H1 (cell line): Measurements from ENCODE around the gene CASP12. TPM values are rescaled to one million over a fixed set of nuclear protein-coding genes. Genes with fewer than 3 reads are reported as not detected.

Experiments used
- FOSL1 ChIP-seq: IDR thresholded peaks from 2 replicates; pipeline ENCODE4 v1.6.1; 2011; ENCODE audit warnings: mild to moderate bottlenecking, low read depth, low read length, moderate library complexity; ENCODE audit not compliant: insufficient read depth
- HDAC2 ChIP-seq, 2 experiments: fragments of 300-600 bp in 1 of 2; sonication (generic) in 1 of 2; IDR thresholded peaks; 2 replicates each; pipeline ENCODE4 v1.6.1; 2011 to 2012; ENCODE audit warnings: low read depth in 2 of 2, low read length in 2 of 2, mild to moderate bottlenecking in 2 of 2, moderate library complexity in 2 of 2, borderline replicate concordance in 1 of 2, inconsistent platforms in 1 of 2
- HDAC6 ChIP-seq: IDR thresholded peaks from one replicate; pipeline ENCODE4 v1.7.1; 2012; ENCODE audit warnings: low read depth, mild to moderate bottlenecking, inconsistent platforms, low read length, moderate library complexity
- SIRT6 ChIP-seq: IDR thresholded peaks from one replicate; pipeline ENCODE4 v1.7.1; 2012; ENCODE audit warnings: low read length, inconsistent platforms
- SRF ChIP-seq: IDR thresholded peaks from 2 replicates; pipeline ENCODE4 v1.6.1; 2011; ENCODE audit warnings: mild to moderate bottlenecking, low read depth, low read length, moderate library complexity
- polyA plus RNA-seq, 7 experiments: library from polyadenylated mRNA; depleted of rRNA in 3 of 7; stranded (reverse) in 5 of 7; unstranded in 2 of 7; fragments of >200 nt in 5 of 7; fragments of 200-250 nt in 2 of 7; gene quantifications; 1 replicate in 5 of 7; 2 replicates in 1 of 7; 4 replicates in 1 of 7; pipeline versions ENCODE4 v1.2.1 to v1.2.3, GENCODE V29; 2011 to 2013; ENCODE audit warnings: missing spikeins in 2 of 7, mixed read lengths in 2 of 7
- total RNA-seq: library from RNA; stranded (reverse); fragmentation: NEBNext Ultra II Directional; extraction: Animal tissue kit (Norgen Biotek cat#: 25700); gene quantifications from 2 replicates; pipeline ENCODE4 v1.2.1, GENCODE V29; 2021
- TF ChIP-seq, protein P1 (sequence below): IDR thresholded peaks from 2 replicates; pipeline ENCODE4 v1.6.1; 2012; ENCODE audit warnings: inconsistent platforms

Gene CASP12
- total and polyA plus RNA-seq, 2 of the 8 experiments (the other 6 are each of a cell fraction or from before 2014, with no cell fraction given) = not detected

DNA sequence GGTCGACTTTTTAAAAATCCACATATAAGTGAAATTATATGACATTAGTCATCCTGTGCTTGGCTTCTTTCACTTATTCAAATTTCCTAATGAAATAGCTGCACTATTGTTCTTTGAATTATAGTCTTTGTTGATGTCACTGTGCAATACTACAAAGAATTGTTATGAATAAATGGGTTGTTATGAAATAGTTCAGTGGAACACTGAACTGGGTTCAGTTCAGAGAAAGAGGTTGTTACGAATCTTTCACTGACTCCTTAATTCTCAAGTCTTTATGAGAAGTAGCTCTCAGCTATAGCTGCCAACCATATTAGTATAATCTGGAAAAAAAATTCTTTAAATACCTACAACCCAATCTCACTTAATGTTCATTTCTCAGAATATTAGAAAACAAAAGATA is 42.3 kb downstream of the CASP12 start (continued):
- TF ChIP-seq HDAC6 (no peak), SRF (no peak), FOSL1 (no peak), HDAC2 (IDR thresholded peaks at IDR 0.05; ENCODE audit: borderline replicate concordance in 1 of 2, low read depth in 2 of 2, low read length in 2 of 2) (no peak), SIRT6 (no peak)
- TF ChIP-seq, protein P1, sequence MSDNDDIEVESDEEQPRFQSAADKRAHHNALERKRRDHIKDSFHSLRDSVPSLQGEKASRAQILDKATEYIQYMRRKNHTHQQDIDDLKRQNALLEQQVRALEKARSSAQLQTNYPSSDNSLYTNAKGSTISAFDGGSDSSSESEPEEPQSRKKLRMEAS = no peak
